Hippocampal formation (tissue), 2 donors: ENCODE measurements around the gene CEP89.
A peak's percentile ranks its signal among the peaks of the same experiment; 100 is the strongest.
"Not testable (repeated sequence)": the region's sequence is repeated elsewhere in the genome, so short reads cannot be mapped to it uniquely, and the experiment has no call there.

Experiments
- DNase-seq, 2 donors: peaks; one replicate each; lab custom pipeline; 2025; lab: John Stamatoyannopoulos, UW

Gene CEP89

DNA sequence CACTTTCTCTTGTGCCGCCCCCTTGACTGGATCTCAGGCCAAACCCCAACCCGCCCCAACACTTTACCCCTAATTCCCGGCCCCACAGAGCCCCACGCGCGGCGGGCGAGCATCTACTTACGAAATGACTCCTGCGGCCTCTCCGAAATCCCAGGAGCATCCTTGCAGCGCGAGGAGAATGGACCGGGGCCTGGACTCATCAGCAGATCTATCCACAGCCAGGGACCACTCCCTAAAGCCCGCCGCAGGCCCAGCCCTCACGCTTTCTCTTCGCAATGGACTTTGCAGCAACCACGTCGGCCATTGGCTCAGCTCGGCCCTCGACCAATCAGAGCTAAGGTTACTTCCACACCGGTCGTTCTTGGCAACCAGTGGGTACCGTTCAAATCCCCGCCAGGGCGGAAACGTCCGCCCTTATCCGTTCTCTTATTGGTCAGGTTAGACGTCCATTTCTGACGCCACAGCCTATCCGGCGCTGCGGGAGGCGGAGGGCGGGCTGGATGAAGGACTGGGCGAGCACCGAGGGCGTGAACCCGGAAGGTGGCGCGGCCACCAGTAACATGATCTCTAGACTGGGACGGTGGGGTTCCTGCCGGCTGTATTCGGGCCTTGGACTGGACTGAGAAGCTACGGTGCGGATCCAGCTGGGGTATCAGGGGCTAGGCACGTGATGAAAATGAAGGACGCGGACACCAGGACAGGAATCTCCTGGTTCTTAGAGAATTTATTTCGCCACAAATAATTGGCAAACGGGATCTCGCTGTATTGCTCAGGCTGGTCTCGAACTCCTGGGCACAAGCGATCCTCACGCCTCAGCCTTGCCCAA, at the start of gene CEP89, which contains the start of gene FAAP24:
CEP89 (minus strand) TSS at position 244 of the 826 bp plus-strand sequence; CDS start at position 160, 84 bp downstream.
FAAP24 (plus strand) TSS at position 528 of the 826 bp plus-strand sequence. CDS start 955 bp downstream, outside the sequence.
- DNase-seq: peak; percentile 99

DNA sequence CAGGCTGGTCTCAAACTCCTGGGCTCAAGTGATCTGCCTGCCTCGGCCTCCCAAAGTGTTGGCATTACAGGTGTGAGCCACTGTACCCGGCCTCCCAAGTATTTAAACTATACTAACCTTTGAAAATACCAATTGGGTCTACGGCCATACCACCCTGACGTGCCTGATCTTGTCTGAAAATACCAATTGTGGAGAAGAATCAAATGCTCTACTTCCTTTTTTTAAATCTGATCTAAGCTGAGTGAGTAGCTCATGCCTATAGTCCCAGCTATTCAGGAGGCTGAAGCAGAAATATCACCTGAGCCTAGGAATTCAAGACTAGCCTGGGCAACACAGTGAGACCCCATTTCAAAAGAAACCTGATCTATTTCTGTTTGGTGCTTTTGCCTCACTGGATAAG, 39.1 kb upstream of the CEP89 start:
- not testable (repeated sequence) for DNase-seq

DNA sequence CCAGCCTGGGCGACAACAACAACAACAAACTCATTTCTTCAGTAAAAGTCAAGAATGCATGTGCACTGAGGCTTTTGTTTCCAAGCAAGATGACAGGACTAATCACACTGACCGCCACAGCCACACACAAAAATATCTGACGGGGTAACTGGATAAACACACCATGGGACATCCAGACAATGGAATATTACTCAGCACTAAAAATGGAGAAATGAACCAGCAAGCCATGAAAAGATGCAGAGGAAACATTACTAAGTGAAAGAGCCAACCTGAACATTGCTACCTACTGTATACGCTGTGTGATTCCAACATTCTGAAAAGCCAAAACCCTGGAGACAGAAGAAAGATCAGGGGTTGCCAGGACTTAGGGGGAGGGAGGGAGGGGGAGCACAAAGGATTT, 37.0 kb upstream of the CEP89 start:
- DNase-seq: no peak

DNA sequence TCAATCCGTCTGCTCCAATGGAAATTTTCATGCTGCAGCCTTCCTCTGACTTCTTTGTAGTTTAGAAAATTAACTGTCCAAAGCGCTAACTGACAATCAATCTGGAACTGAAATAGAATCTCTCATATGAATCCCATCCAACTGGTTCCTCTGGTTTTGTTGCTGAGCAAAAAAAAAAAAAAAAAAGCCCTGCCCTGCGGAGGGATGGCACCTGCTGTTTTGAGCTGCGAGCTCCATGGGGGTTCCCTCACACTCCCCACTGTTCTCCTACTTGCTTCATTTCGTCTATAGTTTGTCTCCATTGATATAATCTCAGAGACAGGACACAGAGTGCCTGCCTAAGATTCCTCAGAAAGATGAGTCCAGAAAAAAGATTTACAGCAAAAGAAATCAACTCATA, 33.7 kb upstream of the CEP89 start:
- DNase-seq: no peak

DNA sequence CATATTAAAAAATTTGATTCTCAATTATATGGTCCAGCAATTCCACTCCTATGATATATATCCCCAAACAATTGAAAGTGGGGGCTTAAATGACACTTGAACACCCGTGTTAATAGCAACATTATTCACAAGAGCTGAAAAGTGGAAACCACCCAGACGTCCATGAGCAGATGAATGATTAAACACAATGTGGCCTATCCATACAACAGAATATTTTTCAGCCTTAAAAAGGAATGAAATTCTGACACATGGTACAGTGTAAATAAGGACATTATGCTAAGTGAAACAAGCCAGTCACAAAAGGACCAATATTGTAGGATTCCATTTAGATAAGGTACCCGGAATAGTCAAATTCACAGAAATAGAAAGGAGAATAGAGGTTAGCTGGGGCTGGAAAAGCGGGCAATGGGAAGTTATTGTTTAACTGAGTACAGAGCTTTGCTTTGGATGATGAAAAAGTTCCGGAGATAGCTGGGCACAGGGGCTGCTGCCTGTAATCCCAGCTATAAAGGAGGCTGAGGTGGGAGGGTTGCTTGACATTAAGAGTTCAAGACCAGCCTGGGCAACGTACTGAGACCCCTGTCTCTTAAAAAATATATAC, 31.8 kb upstream of the CEP89 start:
- DNase-seq: not testable (repeated sequence)

DNA sequence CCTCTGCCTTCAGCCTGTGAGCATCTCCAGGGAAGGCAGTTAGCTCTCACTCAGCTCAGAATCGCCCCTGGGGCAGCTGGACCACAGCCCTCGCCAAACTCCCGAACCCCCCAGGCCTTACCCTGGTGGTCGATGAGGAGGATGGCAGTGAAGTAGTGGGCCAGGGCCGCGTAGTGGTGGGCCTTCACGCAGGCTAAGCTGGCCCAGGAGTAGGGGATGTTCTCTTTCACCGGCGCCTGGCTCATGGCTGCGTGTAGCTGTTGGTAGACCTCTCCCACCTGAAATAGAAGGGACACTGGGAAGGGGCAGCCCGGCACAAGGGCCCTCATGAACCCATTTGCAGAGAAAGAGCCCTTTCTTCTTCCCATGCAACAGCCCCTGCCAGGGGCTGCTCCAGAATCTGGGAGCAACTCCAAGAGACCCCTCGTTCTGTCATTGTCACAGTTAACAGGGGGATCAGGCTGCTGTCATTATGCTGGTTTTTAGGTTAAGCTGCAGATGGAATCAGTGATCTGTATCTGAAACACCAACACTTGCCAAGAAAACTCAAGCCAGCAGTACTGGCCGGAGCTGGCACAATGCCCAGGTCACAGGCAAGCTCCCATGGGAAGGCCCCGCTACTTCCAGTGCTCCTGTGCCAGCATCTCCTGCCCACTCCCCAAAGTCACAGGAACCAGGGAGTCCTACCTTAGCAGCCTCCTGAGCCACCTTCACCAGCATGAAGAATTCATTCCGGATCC, 30.5 kb upstream of the CEP89 start:
- peak in 1 of 2 donors; percentile 1 for DNase-seq

DNA sequence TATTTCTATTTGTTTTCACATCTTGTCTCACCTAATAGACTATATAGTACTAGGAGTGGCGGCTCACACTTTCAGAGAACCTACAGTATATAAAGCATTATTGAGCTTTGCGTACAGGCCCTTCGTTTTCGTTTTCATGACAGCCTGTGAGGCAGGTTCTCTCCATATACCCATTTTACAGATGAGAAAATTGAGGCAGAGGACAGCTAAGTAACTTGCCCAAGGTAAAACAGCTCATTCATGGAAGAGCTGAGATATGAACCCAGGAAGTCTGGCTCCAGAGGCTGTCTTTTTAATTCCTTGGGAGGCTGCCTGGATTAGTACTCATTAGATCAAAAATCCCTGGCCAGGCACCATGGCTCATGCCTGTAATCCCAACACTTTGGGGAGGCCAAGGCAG, 29.2 kb upstream of the CEP89 start:
- DNase-seq: no peak

DNA sequence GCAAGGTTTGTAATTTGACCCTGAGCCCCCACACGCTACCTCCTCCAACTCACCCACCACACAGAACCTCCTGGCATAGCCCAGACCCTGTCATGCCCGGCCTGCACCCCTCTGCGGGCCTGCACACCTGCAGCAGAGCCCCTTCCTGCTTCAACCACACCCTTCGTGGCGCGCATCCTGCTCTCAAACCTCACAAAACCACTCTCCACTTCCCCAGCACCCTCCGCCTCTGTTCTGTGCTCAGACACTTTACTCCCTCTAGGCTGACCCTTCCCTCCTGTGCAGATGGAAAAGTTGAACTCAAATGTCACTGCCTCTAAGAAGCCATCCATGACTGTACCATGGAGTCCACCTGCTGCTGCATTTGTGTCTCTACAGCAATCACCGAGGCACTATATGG, 28.8 kb upstream of the CEP89 start:
- no peak for DNase-seq

DNA sequence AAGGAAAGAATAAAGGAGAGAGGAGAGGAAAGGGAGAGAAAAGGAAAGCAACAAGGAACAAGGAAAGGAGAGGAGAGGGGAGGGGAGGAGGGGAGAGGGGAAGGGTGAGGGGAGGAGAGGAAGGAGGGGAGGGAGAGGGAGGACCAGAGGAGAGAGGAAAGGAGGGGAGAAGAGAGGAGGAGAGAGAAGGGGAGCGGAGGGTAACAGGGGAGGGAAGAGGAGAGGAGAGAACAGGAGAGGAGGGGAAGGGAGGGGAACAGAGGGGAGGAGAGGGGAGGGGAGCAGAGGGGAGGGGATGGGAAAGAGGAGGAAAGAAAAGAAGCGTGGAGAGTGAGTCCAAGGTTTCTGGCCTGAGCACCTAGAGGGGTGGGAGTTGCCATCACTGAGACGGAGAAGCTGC, 27.0 kb upstream of the CEP89 start:
- DNase-seq: no peak

DNA sequence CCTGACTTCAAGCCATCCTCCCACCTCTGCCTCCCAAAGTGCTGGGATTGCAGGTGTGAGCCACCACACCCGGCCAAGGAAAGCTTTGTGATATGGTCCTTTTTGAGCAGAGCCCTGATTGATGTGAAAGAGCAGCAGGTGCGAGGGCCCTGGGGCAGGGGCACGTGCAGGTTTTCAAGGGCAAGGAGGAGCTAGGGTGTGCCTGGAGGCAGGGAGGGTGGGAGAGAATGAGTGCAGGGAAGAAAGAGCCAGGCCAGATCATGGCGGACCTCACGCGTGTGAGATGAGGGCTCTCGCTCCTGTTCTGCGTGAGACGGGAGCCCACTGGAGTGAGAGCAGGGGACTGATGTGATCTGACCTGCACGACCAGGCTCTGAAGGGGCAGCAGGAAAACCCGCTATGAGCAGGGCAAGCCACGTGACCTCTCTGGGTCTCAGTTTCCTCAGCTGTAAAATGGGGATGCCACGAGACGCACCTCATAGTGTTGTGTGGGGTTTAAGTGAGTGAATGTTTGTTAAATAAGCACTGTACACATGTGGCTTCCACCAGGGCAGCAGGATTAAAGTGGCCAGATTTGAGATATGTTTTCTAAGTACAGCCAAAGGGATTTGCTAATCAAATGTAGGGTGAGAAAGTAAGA, 26.1 kb upstream of the CEP89 start:
- DNase-seq: no peak

DNA sequence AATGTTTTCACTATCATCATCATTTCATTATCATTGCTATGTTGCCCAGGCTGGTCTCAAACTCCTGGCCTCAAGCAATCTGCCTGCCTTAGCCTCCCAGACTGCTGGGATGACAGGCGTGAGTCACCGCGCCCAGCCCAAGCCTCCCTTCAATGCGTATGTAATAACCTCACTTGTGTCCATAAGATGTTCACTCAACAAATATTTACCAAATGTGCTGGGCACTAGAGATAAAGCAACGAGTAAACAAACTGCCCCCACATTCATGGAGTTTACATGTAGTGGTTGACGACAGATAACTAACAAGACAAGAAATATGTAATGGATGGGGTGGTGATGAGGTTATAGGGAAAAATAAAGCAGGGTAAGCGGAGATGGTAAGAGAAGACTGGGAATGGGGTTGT, 25.3 kb upstream of the CEP89 start:
- DNase-seq: not testable (repeated sequence)

DNA sequence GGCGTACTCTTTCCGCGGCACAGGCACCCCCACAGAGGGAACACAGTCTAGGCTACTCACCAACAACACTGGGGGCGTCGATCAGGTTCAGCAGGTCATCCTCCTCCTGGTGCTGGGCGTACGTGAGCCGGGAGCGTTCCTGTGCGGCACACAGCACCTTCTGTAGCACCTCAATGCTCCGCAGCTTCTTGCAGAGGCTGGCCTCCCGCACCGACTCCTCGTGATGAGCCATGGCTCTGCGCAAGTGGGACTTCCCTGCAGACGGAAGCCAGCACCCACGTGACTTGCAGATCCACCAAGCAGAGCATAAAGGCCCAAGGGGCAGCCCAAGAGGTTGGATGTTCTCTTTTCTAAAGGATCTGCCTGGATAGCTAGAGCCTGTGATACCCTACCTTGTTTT, 24.2 kb upstream of the CEP89 start:
- DNase-seq: not testable (repeated sequence)

DNA sequence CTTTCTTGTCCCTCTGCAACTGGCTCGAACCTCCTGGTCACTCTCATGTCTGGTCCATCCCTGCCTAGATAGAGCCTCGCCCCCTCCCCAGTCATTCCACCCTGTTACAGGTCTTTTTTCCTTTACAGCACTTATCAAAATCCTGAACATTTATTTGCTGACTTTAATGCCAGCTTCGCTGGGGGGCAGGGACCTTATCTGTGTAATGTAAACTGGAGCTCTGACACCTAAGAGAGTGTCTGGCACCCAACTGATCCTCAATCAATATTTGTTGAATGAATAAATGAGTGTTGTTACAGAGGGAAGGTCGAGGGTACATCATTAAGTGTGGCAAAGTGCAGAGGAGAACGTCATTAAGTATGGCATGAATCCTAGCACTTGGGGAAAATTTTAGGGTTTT, 17.0 kb upstream of the CEP89 start:
- DNase-seq: no peak

DNA sequence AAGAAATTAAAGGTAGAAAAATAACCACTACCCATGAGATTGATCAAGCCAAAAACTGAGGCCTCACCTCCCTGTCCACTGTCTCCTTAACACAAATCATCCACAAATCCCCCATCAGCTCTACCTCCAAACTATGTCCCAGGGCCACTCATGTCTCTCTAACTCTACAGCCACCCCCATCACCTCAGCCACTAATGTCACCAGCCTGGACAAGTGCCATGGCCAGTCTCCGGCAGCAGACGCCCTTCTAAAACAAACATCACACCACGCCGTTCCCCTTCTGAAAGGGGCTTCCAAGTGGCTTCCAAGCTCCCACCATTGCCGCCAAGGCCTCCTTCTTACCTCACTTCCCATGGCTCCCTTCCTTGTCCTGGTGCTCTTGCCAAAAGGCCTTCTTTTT, 16.5 kb upstream of the CEP89 start:
- DNase-seq: not testable (repeated sequence)

DNA sequence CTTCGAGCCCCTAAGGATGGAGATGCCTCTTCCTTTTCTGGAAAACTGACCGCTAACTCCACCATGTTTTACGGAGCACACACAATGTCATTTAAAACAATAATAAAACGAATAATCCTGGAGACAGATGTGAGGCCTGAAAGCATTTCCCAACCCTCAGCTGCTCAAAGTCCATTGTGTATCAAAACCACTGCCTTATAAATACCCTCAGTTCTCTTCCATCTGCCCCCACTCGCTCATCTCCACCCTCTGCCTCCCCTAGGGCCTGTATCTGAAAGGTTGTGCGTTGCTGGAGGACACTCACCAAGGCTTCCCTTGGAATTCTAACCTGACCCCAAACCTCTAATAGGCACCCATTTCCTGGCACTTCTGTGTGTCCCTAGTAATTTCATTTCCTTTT, 10.7 kb upstream of the CEP89 start:
- DNase-seq: not testable (repeated sequence)

DNA sequence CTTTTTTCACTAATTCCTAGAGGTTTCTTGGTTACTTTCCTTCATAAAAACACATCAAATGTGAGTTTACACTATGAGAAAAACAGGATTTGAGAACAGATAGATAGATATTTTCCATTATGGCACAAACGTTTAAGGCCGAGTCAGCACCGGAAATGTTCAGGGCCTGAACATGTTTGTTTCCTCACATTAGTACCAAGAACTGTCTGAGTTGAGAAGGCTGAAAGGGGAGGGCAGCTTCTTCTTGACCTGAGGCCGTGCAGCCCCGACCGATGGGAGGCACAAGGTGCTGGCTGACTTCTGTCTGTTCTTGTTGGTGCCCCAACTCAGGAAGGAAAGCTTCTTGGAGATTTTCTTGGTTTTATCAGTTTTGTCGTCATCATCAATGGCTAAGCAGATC, 8.0 kb upstream of the CEP89 start:
- not testable (repeated sequence) for DNase-seq

DNA sequence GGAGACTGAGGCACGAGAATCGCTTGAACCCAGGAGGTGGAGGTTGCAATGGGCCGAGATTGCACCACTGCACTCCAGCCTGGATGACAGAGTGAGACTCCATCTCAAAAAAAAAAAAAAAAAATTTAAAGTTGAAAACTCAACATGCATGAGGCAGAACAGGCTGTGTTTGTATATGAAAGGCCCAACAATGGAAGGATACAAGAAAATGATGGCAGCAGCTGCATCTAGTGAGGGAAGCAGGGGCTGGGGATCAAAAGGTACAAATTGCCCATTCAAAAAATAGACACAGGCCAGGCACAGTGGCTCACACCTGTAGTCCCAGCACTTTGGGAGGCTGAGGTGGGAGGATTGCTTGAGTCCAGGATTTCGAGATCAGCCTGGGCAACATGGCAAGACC, 6.1 kb upstream of the CEP89 start:
- DNase-seq: not testable (repeated sequence)

DNA sequence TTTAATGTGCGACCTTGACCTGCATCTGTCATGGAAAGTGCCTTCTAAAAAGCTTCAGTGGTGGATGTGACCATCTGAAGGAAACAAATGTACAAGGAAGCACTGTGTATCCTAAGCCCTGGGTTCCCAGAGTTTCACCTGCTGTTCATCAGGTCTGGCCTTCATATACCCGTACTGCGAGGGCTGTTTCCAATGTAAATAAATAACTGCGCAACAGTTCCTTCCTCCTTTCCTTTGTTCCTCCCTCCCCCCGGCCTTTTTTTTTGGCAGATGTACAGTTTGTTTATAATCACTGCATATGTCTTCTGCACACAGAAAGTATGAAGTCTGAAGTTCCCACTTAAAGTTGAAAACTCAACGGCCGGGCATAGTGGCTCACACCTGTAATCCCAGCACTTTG, 5.5 kb upstream of the CEP89 start:
- DNase-seq: no peak

DNA sequence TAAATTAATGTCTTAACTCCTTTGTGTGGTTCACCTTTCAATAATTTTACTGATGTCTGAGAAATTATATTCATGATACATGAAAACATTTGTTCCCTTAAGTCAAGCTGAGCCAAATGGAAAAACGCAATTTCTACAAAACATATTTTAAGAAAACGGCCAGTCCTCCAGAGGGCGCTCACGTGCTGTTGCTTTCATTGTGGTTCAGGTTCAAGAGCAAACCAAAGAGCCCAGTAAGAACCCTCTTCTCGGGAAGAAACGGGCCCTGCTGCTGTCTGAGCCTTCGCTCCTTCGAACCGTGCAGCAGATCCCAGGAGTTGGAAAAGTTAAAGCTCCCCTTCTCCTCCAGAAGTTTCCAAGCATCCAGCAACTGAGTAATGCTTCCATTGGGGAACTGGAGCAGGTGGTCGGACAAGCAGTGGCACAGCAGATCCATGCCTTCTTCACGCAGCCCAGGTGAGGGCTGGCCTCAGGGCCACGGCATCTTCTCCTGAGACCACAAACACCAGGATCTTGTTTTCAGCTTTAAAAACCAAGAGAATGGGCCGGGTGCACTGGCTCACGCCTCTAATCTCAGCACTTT, 4.6 kb upstream of the CEP89 start:
- DNase-seq: peak; percentile 52 to 64

DNA sequence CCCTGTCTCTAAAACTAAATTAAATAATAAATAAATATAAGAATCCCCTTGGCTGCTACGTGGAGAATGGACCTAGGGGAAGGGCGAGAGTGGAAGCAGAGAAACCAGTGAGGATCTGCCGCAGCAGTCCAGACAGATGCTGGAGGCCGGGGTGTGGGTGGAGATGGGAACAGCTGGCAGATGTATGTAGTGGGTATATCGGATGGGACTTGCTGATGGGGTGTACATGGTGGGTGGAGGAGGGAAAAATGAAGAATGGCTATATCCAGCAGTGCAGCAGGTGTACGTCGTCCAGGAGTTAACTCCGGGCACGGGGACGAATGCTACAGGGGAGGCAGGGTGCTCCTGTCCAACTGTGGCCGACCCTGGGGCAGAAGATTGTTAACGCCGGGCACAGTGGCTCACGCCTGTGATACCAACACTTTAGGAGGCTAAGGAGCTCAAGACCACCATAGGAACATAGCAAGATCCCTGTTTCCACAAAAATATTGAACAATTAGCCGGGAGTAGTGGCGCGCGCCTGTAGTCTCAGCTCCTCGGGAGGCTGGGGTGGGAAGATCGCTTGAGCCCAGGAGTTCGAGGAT, 654 bp downstream of the CEP89 start:
- no peak for DNase-seq

DNA sequence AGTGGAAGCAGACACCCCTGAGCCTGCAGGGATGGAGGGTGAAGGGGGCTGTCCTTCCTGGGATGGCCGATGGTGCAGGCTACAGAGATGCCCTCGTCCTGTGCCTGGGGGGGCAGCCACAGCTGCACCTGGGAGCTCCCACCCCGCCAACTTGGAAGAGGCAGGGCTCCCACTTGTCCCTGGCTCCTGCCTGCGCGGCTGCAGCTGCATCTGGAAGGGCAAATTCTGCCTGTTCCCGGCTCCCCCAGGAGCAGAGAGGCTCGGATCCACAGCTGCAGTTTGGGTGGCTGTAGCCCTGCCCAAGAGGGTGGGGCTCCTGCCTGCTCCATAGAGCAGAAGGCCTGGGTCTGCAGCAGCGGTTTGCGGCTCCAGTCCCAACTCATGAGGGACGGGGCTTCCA, 2.2 kb downstream of the CEP89 start:
- DNase-seq: no peak
